ENCODE results near the gene ARHGAP26.
A peak's percentile ranks its signal among the peaks of the same experiment; 100 is the strongest.

Gene ARHGAP26

GRCh38 chr5:142833517-142834449 lies 63.6 kb downstream of the ARHGAP26 start:
- no peak for DNase-seq

GRCh38 chr5:142834504-142834903 lies 64.3 kb downstream of the ARHGAP26 start:
- no peak for DNase-seq

- DNase-seq, result no peak
Measured at GRCh38 chr5:142835540-142835939, 65.4 kb downstream of the ARHGAP26 start.

- no peak for DNase-seq
Measured at GRCh38 chr5:142836048-142836447, 65.9 kb downstream of the ARHGAP26 start.

GRCh38 chr5:142837081-142837725 lies 67.0 kb downstream of the ARHGAP26 start:
- no peak for DNase-seq

- DNase-seq, result no peak
Measured at GRCh38 chr5:142838845-142839244, 68.7 kb downstream of the ARHGAP26 start.

GRCh38 chr5:142839711-142840346 lies 69.7 kb downstream of the ARHGAP26 start:
- no peak for DNase-seq

GRCh38 chr5:142840575-142840974 lies 70.4 kb downstream of the ARHGAP26 start:
- DNase-seq, result no peak

- DNase-seq, result peak in 2 of 3 experiments; percentile 1 to 14
Measured at GRCh38 chr5:142841511-142842265, 71.5 kb downstream of the ARHGAP26 start.

- no peak for DNase-seq
Measured at GRCh38 chr5:142842994-142843905, 73.1 kb downstream of the ARHGAP26 start.

- no peak for DNase-seq
Measured at GRCh38 chr5:142844866-142845265, 74.7 kb downstream of the ARHGAP26 start.

GRCh38 chr5:142845402-142845921 lies 75.3 kb downstream of the ARHGAP26 start:
- DNase-seq, result no peak

- no peak for DNase-seq
Measured at GRCh38 chr5:142845954-142846398, 75.8 kb downstream of the ARHGAP26 start.

GRCh38 chr5:142846406-142846805 lies 76.2 kb downstream of the ARHGAP26 start:
- DNase-seq, result no peak

- no peak for DNase-seq
Measured at GRCh38 chr5:142847898-142848790, 78.0 kb downstream of the ARHGAP26 start.

- no peak for DNase-seq
Measured at GRCh38 chr5:142849466-142849865, 79.3 kb downstream of the ARHGAP26 start.

- DNase-seq, result no peak
Measured at GRCh38 chr5:142849880-142850279, 79.7 kb downstream of the ARHGAP26 start.

- DNase-seq, result no peak
Measured at GRCh38 chr5:142851731-142852130, 81.6 kb downstream of the ARHGAP26 start.

- no peak for DNase-seq
Measured at GRCh38 chr5:142852416-142853198, 82.4 kb downstream of the ARHGAP26 start.

Data from NCI-H1417 (cell line).